Neural progenitor cell (in vitro differentiated cells): ENCODE measurements around the gene CYP27B1.

ENCODE experiments used
- EZH2 ChIP-seq: fragments of 200-600 bp; sonication (generic); IDR thresholded peaks from 2 replicates; pipeline ENCODE4 v1.6.1; 2017; ENCODE audit warnings: antibody characterized with exemption, mild to moderate bottlenecking, moderate library complexity
- TF ChIP-seq, protein P1 (sequence below): fragments of 200-600 bp; sonication (generic); IDR thresholded peaks from 2 replicates; pipeline ENCODE4 v1.5.1; 2017; ENCODE audit warnings: antibody characterized with exemption, mild to moderate bottlenecking

DNA sequence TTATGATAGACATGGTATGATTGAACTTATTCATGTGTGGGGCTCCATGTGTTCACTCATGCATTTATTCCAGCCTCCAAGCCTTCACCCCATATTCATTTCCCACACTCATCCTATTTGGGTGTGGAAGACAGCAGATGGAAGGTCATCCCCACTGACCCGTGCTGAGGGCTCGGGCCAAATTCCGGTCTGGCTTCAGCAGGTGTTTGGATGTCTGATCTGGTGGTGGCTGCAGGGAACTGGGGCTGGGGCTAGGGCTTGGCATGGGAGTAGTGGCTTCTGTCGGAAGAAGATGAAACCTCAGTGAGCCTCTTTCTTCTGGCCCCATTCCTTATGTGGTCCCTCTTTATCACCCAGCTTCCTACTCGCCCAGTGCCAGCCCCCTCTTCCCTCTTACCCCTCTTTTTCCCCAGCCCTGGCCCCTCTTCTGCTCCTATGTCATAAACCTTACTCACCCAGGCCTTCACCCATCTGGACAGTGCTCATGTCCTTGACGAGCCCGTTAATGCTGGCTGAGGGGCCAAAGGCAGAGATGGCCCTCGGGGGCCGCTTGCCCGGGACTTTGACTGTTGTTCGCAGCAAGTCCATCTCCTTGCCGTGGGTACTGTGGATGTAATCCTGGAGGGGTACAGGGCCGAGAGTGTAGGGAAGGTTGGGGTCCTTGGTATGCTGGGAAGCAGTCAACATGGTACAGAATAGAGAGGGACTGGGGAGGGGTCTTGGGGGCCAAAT lies 36.4 kb downstream of the CYP27B1 start:
- TF ChIP-seq EZH2, result no peak
- TF ChIP-seq, protein P1, sequence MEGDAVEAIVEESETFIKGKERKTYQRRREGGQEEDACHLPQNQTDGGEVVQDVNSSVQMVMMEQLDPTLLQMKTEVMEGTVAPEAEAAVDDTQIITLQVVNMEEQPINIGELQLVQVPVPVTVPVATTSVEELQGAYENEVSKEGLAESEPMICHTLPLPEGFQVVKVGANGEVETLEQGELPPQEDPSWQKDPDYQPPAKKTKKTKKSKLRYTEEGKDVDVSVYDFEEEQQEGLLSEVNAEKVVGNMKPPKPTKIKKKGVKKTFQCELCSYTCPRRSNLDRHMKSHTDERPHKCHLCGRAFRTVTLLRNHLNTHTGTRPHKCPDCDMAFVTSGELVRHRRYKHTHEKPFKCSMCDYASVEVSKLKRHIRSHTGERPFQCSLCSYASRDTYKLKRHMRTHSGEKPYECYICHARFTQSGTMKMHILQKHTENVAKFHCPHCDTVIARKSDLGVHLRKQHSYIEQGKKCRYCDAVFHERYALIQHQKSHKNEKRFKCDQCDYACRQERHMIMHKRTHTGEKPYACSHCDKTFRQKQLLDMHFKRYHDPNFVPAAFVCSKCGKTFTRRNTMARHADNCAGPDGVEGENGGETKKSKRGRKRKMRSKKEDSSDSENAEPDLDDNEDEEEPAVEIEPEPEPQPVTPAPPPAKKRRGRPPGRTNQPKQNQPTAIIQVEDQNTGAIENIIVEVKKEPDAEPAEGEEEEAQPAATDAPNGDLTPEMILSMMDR, result no peak
